Measurements from ENCODE around the gene PDE1A.

Gene PDE1A

DNA sequence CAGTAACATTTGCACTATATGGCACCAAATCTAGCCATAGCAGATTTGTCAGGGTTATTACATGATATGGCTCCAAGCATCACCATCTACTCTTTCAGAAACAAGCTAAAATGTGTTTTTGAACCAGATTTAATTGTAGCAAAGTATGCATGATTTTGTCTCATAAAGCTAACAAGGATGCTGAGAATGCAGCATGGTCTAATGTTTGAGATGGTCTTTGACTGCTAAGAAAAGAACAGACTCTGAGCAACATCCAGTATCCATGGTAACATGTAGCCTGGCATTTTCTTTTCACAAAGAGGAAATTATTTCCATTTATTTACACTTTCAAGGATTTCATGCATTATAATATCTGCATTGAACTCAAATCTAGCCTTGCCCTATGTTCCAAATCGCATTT lies 206.5 kb downstream of the PDE1A start:
- in situ Hi-C loops (cut with HindIII; ENCODE audit: low sequenced_read_pairs), result no loop called here

DNA sequence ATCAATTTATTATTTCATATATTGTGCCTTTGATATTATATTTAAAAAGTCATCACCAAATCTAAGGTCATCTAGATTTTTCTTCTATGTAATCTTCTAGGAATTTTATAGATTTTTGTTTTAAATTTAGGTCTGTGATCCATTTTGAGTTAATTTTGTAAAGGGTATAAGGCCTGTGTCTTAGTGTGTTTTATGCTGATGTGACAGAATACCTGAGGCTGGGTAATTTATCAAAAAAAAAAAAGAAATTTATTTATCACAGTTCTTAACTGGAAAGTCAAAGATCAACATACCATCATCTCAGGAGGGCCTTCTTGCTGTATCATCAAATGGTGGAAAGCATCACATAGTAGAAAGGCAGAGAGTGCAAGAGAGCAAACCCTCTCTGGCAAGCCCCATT lies 216.2 kb downstream of the PDE1A start:
- in situ Hi-C loops (cut with HindIII; ENCODE audit: low sequenced_read_pairs), result no loop called here

DNA sequence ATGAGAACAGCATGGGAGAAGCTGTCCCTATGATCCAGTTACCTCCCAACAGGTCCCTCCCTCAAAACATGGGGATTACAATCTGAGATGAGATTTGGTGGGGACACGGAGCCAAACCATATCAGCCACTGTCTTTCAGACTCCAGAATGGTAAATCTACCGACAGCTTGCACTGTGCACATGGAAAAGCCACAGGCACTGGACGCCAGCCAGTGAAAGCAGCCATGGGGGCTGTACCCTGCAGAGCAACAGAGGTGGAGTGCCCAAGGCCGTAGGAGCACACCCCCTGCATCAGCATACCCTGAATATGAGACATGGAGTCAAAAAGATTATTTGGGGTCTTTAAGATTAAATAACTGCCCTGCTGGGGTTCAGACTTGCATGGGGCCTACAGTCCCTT lies 218.4 kb downstream of the PDE1A start:
- in situ Hi-C loops (cut with HindIII; ENCODE audit: low sequenced_read_pairs), result no loop called here

DNA sequence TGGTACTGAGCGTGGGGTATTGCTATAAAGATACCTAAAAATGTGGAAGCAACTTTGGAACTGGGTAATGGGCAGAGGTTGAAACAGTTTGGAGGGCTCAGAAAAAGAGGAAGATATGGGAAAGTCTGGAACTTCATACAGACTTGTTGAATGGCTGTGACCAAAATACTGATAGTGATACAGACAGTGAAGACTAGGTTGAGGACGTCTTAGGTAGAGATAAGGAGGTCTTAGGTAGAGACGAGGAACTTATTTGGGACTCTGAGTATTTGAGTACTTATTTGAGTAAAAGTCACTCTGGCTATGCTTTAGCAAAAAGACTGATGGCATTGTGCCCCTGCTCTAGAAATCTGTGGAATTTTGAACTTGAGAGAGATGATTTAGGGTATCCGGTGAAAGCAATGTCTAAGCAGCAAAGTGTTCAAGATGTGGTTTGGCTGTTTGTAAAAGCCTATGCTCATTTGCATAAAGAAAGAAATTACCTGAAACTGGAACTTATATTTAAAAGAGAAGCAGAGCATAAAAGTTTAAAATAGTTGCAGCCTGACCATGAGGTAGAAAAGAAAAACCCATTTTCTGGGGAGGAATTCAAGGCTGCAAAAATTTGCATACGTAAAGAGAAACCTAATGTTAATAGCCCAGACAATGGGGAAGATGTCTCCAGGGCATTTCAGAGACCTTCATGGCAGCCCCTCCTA lies 219.6 kb downstream of the PDE1A start:
- in situ Hi-C loops (cut with HindIII; ENCODE audit: low sequenced_read_pairs), result no loop called here

GRCh38 chr2:182197529-182197928 lies 229.3 kb downstream of the PDE1A start:
- in situ Hi-C loops (cut with HindIII; ENCODE audit: low sequenced_read_pairs), result no loop called here

DNA sequence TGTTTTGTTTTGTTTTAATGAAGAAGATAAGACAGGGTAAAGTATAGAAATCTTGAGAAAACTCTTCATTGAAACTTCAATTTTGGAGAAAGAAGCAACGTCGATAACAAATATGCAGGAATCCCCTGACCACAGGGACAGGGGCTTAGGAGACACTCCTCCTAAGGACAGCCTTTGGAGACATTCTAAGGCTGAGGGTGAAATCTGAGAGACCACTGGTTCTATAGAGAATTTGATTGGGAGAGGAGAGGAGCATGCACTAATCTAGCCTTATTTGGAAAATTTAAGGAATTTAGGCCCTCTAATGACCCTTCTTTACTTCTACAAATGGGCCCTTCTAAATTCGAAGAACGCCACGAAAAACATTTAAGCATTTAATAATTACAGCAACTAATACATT lies 233.5 kb downstream of the PDE1A start:
- in situ Hi-C loops (cut with HindIII; ENCODE audit: low sequenced_read_pairs), result no loop called here

- in situ Hi-C loops (cut with HindIII; ENCODE audit: low sequenced_read_pairs), result no loop called here
Measured at GRCh38 chr2:182191061-182191460, 235.8 kb downstream of the PDE1A start.

GRCh38 chr2:182187130-182187529 lies 239.7 kb downstream of the PDE1A start:
- in situ Hi-C loops (cut with HindIII; ENCODE audit: low sequenced_read_pairs), result no loop called here

DNA sequence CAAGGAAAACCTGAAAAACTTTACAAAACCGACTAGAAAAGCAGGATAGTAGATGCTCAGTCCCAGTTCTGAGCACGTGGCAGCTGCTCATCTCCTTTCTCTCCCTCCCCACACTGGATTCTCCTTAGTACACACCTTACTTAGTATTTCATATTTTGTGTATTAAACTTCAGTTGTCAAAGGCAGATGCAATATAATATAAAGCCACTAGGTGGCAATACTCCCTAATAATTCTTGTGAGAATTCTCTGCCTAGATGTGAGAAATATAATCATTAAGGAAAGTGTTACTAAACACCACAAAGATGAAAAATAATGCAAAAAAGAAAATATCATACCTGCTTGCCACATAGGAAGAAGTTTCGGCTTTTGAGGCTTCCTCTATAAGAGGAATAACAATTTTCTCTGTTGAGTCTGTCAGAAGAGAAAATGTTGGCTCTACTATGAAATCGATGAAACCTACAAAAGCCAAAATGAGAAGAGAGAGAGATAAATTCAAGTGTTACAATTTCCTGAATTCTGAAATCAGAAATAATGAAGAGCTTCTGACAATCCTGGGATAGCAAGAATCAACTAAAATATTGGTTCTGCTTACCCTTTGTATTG lies 240.6 kb downstream of the PDE1A start:
- in situ Hi-C loops (cut with HindIII; ENCODE audit: low sequenced_read_pairs), result no loop called here

DNA sequence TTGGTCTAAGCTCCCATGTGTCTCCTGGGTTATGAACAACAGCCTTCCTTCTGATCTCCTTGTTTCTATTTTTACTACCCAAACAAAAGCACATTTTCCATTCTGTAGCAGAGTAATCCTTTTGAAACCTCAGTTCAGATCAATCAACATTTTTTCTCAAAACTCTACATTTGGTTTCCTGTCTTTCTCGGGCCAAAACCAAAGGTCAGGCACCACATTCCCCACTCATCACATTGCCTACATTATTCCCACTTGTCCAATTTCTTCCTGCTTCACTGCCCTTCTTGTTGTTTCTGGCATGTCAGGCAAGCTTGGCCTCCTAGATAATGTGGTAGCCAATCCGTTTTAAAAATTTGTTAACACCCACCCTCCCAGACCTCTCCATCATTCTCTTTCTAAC lies 244.4 kb downstream of the PDE1A start:
- in situ Hi-C loops (cut with HindIII; ENCODE audit: low sequenced_read_pairs), result loop anchor here (5.0 kb wide), 1 partner anchor 470 kb away; no protein-coding TSS in a partner anchor

DNA sequence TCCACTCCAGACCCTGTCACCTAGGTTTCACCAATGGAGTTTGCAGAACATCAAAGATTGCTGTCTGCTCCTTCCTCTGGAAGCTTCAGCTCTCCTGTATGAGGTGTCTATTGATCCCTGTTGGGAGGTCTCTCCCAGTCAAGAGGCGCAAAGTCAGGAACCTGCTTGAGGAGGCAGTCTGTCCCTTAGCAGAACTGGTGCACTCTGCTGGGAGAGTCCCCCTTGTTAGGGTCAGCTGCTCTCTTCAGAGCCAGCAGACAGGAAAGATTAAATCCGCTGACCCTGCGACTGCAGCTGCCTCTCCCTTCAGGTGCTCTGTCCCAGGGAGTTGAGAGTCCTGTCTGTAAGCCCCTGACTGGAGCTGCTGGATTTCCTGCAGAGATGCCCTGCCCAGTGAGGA lies 245.5 kb downstream of the PDE1A start:
- in situ Hi-C loops (cut with HindIII; ENCODE audit: low sequenced_read_pairs), result loop anchor here (5.0 kb wide), 1 partner anchor 471 kb away; no protein-coding TSS in a partner anchor

DNA sequence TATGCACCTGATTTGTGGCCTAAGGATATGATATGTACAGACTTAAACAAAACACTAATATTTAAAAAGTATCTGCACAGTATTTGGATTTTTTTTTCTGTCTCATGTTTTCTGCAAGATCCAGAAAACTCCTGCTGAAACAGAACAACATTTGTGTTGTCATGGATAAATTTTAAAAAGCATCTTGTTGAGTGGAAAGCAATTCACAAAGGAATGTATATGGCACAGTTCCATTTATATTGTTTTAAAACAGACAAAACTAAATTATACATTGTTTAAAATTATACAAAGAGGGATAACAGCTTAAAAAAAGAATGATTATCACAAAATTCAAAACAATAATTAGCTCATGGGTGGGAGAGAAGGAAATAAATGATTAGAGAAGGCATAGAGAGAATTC lies 247.7 kb downstream of the PDE1A start:
- in situ Hi-C loops (cut with HindIII; ENCODE audit: low sequenced_read_pairs), result no loop called here

DNA sequence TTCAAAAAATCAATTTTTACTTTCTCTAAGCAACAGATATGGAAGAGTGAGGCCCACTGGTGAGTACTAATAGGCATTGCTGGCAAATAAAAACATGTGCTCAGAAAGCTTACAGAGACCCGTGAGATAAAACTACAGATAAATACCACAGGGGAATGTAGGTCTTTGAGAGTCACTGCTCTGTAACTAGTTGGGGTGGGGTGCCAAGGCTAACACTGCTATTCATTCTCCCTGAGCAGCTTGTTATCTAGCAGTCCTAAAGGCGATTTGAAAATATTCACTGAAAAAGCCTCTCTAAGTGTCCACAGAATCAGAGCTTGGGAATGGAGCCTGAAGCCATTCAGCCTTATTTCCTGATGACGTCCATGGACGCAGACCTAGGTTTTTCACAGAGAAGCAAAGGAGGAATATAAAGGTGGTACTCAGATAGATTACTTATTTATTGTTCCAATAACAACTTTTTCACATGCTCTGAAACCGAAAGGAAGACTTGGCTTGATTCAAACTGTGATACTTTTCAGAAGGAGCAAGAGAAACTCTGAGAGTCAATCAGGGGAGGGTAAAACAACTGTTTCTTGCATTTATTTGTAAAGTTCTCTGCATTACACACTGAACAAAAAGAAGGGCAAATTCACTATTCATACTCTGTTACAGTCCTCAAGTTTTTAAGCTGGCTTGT lies 252.8 kb downstream of the PDE1A start:
- in situ Hi-C loops (cut with HindIII; ENCODE audit: low sequenced_read_pairs), result no loop called here

GRCh38 chr2:182170341-182170740 lies 256.5 kb downstream of the PDE1A start:
- in situ Hi-C loops (cut with HindIII; ENCODE audit: low sequenced_read_pairs), result no loop called here

- in situ Hi-C loops (cut with HindIII; ENCODE audit: low sequenced_read_pairs), result no loop called here
Measured at GRCh38 chr2:182167882-182168281, 259.0 kb downstream of the PDE1A start.

DNA sequence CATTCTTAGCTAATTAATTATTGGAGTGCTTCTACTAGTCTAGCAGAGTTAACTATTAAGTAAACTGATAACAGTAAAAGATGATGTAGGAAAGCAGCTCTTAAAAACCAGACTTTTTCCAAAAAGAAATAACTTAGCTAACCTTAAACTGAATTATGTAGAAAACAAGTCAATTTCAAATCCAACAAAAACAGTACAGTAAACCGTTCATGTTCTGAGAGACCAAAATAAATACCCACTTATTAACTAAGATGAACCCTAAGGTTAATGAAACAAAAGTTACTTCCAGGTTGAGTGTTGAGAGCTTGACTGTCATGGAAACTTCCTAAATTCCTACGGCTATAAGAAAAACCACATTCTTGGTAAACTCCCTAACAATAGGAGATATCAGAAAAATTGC lies 260.0 kb downstream of the PDE1A start:
- in situ Hi-C loops (cut with HindIII; ENCODE audit: low sequenced_read_pairs), result no loop called here

DNA sequence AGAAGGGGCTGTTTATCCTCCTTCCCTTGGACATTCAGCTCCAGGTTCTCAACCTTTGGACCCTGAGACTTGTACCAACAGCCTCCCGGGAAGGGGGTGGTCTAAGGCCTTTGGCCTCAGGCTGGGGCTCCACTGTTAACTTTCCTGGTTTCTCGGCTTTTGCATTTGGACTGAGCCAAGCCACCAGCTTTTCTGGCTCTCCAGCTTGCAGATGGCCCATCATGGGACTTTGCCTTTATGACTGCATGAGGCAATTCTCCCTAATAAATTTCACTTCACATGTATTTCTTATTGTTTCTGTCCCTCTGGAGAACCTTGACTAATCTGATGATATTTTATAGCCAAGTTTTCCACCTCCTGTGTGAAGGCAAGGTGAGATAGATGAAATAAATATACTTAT lies 260.4 kb downstream of the PDE1A start:
- in situ Hi-C loops (cut with HindIII; ENCODE audit: low sequenced_read_pairs), result no loop called here

DNA sequence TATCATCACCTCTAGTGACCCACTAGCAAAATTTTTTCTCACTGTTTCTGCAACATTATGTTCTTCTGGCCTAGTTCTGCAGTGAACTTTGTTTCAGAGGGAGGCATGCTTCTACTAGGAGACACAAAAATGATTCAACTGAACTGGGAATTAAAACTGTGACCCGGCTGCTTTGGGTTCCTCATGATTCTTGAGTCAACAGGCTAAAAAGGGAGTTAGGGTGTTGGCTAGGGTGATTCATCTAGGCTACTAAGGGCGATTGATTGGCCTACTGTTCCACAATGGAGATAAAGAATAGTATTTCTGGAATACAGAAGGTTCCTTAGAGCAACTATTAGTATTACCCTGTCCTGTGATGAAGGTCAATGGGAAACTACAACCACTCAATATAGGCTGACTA lies 261.6 kb downstream of the PDE1A start:
- in situ Hi-C loops (cut with HindIII; ENCODE audit: low sequenced_read_pairs), result no loop called here

- in situ Hi-C loops (cut with HindIII; ENCODE audit: low sequenced_read_pairs), result no loop called here
Measured at GRCh38 chr2:182164686-182165085, 262.1 kb downstream of the PDE1A start.

DNA sequence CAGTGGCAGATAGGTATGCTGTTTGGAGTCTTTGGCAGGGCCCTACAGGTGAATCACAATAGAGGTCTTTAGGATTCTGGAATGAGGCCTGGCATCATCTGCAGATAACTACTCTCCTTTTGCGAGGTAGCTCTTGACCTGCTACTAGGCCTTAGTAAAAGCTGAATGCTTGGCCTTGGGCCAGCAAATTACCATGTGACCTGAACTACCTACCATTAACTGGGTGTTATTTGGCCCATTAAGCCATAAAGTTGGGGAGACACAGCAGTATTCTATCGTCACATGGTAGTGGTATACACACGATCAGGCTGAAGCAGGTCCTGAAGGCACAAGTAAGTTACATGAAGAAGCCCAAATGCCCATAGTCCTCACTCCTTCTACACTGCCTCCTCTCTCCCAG lies 263.0 kb downstream of the PDE1A start:
- in situ Hi-C loops (cut with HindIII; ENCODE audit: low sequenced_read_pairs), result no loop called here

GRCh38 chr2:182148344-182148743 lies 278.5 kb downstream of the PDE1A start:
- in situ Hi-C loops (cut with HindIII; ENCODE audit: low sequenced_read_pairs), result no loop called here

DNA sequence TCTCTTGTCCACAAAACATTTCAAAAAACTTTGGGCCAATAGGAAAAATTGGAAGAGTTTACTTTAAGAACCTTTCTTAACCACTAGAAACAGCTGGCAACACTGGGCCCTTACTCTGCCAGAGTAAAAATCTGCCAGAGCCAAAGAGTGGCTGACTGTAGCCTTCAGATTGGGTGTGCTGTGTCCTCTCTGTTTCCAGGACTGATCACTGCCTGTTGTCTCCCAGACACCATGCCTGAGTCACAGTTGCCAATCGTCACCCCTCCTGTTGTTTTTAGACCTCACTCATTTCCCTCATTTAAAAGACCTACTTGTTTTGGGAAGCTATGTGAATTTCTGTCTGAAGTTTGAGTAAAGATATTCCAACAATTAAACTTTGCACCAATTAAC lies 282.1 kb downstream of the PDE1A start:
- in situ Hi-C loops (cut with HindIII; ENCODE audit: low sequenced_read_pairs), result no loop called here

Measured in endothelial cell of hepatic sinusoid (primary cell).